ENCODE results near the gene HSDL2. TPM values are rescaled to one million over a fixed set of nuclear protein-coding genes. Genes with fewer than 3 reads are reported as not detected.
A peak's percentile ranks its signal among the peaks of the same experiment; 100 is the strongest.

The HSDL2 gene
- total and polyA plus RNA-seq, 3 experiments from 2014 or later = 14.9 to 17.9 (median 17.0) TPM

DNA sequence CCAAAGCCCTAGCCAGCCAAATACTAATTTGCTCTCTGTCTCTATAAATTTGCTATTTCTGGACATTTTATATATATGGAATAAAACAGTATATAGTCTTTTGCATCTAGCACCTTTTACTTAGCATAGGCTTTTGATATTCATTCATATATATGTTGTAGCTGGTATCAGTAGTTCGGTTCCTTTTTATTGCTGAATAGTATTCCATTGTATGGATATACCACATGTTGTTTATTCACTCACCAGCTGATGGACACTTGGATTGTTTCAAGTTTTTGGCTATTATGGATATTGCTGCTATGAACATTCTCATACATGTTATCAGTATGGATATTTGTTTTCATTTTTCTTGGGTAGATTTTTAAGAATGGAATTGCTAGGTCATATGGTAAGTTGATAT is 82.9 kb downstream of the HSDL2 start:
- no peaks in the 10 kb centered on the region for H3K4me1 ChIP-seq (ENCODE audit: insufficient read depth, low read length)
- no peaks in the 10 kb centered on the region for H3K9me3 ChIP-seq (ENCODE audit: low read length)
- no peak for DNase-seq
- ChIA-PET CTCF (interaction anchor here (1.3 kb wide), 1 partner anchor 330 kb away, joined by 4 read pairs; no protein-coding TSS in a partner anchor), POLR2A (no interaction called here)
- H3K4me3 ChIP-seq (ENCODE audit: low read length) = no peak overlapping the region
- Mint-ChIP-seq H3K4me3 (no peak overlapping the region), H3K36me3 (peaks cover 27 to 38% (median 29%) of the 10 kb centered on the region in 3 donors), H3K4me1 (peaks cover 0 to 1% (median 0%) of the 10 kb centered on the region in 3 donors), H3K9me3 (peaks cover 0 to 3% (median 0%) of the 10 kb centered on the region in 5 donors), H3K27ac (no peak overlapping the region), H3K27me3 (no peaks in the 10 kb centered on the region)
- no peaks in the 10 kb centered on the region for H3K27me3 ChIP-seq (ENCODE audit: insufficient read depth, low read length, poor library complexity, severe bottlenecking)
- no peak overlapping the region for H3K27ac ChIP-seq (ENCODE audit: low read depth, low read length)
- H3K36me3 ChIP-seq (ENCODE audit: insufficient read depth, low read length) = no peaks in the 10 kb centered on the region

DNA sequence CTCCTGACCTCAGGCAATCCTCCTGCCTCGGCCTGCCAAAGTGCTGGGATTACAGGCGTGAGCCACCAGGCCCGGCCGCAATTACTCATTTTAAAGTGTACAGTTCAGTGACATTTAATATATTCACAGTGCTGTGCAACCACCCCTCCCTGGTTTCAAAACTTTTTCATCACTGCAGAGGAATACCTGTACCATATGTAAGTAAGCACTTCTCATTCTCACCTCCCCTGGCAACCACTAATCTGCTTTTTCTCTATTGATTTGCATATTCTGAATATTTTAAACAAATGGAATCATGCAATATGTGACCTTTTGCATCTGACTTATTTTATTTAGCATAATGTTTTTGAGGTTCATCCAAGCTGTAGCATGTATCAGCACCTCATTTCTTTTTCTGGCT is 85.4 kb downstream of the HSDL2 start:
- no peaks in the 10 kb centered on the region for H3K4me1 ChIP-seq (ENCODE audit: insufficient read depth, low read length)
- H3K4me3 ChIP-seq (ENCODE audit: low read length) = no peak overlapping the region
- Mint-ChIP-seq H3K36me3 (peaks cover 25 to 28% (median 27%) of the 10 kb centered on the region in 3 donors), H3K27ac (no peak overlapping the region), H3K4me3 (no peak overlapping the region), H3K4me1 (peaks cover 0 to 1% (median 0%) of the 10 kb centered on the region in 3 donors), H3K27me3 (peaks cover 0 to 1% of the 10 kb centered on the region in 2 donors), H3K9me3 (peaks cover 0 to 3% (median 0%) of the 10 kb centered on the region in 5 donors)
- H3K36me3 ChIP-seq (ENCODE audit: insufficient read depth, low read length) = no peaks in the 10 kb centered on the region
- no peaks in the 10 kb centered on the region for H3K9me3 ChIP-seq (ENCODE audit: low read length)
- no peak for DNase-seq
- ChIA-PET CTCF (no interaction called here), POLR2A (no interaction called here)
- H3K27me3 ChIP-seq (ENCODE audit: insufficient read depth, low read length, poor library complexity, severe bottlenecking) = no peaks in the 10 kb centered on the region
- H3K27ac ChIP-seq (ENCODE audit: low read depth, low read length) = no peak overlapping the region

DNA sequence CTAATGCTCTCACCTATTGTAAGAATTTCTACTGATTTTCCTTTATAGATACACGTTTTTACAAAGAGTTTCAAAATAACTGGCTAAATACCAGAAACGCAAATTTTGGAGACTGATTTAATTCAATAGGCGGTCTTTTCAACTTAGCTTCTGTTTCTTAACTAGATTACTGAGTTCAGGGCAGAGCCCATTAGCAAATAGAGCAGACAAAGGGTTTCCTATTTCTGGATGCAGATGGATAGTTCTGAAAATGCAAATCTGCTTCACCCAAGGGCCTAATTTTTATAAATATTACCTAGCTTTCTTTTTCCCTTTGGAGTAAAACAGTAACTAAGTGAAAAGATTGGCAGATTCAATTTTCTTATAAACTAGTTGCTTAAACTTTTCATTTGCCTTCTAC is 93.1 kb downstream of the HSDL2 start:
- Mint-ChIP-seq H3K27ac (no peak overlapping the region), H3K36me3 (peaks cover 10 to 20% (median 13%) of the 10 kb centered on the region in 3 donors), H3K4me1 (no peaks in the 10 kb centered on the region), H3K4me3 (no peak overlapping the region), H3K27me3 (peaks cover 0 to 1% of the 10 kb centered on the region in 2 donors), H3K9me3 (peaks cover 0 to 9% (median under 1%) of the 10 kb centered on the region in 5 donors)
- no peaks in the 10 kb centered on the region for H3K9me3 ChIP-seq (ENCODE audit: low read length)
- no peaks in the 10 kb centered on the region for H3K4me1 ChIP-seq (ENCODE audit: insufficient read depth, low read length)
- CTCF ChIA-PET = no interaction called here
- no peak for DNase-seq
- POLR2A ChIA-PET = no interaction called here
- H3K27ac ChIP-seq (ENCODE audit: low read depth, low read length) = no peak overlapping the region
- no peaks in the 10 kb centered on the region for H3K36me3 ChIP-seq (ENCODE audit: insufficient read depth, low read length)
- no peak overlapping the region for H3K4me3 ChIP-seq (ENCODE audit: low read length)
- H3K27me3 ChIP-seq (ENCODE audit: insufficient read depth, low read length, poor library complexity, severe bottlenecking) = no peaks in the 10 kb centered on the region

DNA sequence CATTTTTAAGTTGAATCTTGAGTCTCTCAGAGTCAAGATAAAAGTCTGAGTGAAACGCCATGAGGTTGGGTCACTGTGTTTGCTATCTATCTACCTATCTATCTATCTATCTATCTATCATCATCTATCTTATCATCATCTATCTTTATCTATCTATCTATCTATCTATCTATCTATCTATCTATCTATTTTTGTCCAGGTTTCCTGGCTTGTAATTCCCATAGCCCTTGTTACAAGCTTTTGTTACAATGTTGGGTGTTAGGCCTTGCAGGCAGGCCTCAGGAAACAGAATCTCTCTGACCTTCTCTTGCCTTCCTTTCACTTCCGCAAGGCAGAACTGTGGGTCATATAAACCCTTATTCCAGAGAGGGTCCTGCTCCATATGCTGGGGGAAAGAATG is 94.1 kb downstream of the HSDL2 start:
- H3K4me1 Mint-ChIP-seq = no peaks in the 10 kb centered on the region
- H3K4me1 ChIP-seq (ENCODE audit: insufficient read depth, low read length) = no peaks in the 10 kb centered on the region
- no peaks in the 10 kb centered on the region for H3K27me3 ChIP-seq (ENCODE audit: insufficient read depth, low read length, poor library complexity, severe bottlenecking)
- CTCF ChIA-PET = no interaction called here
- peaks cover 13 to 21% (median 17%) of the 10 kb centered on the region in 3 donors for H3K36me3 Mint-ChIP-seq
- H3K36me3 ChIP-seq (ENCODE audit: insufficient read depth, low read length) = no peaks in the 10 kb centered on the region
- H3K27ac Mint-ChIP-seq = no peak overlapping the region
- no peak overlapping the region for H3K27ac ChIP-seq (ENCODE audit: low read depth, low read length)
- H3K9me3 Mint-ChIP-seq = peaks cover 0 to 9% (median 4%) of the 10 kb centered on the region in 5 donors
- no peak for DNase-seq
- H3K27me3 Mint-ChIP-seq = no peaks in the 10 kb centered on the region
- H3K4me3 Mint-ChIP-seq = no peak overlapping the region
- POLR2A ChIA-PET = no interaction called here
- H3K9me3 ChIP-seq (ENCODE audit: low read length) = no peaks in the 10 kb centered on the region
- no peak overlapping the region for H3K4me3 ChIP-seq (ENCODE audit: low read length)

DNA sequence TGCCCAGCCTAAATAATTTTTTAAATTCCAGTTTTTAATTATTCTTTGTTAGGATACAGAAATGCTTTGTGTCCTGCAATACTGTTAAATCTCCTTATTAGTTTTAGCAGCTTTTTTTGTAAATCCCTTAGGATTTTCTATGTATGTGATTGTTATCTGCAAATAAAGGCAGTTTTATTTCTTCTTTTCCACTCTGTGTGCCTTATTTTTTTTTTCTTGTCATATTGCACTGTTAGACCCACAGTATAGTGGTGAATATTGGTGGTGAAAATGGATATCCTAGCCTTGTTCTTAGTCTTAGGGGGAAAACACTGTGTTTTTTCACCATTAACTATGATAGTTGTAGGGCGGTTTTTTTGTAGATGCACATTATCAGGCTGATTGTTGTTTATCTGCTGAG is 95.4 kb downstream of the HSDL2 start:
- POLR2A ChIA-PET = no interaction called here
- no peak overlapping the region for H3K4me3 Mint-ChIP-seq
- Histone ChIP-seq H3K4me1 (ENCODE audit: insufficient read depth, low read length) (no peaks in the 10 kb centered on the region), H3K4me3 (ENCODE audit: low read length) (no peak overlapping the region), H3K27me3 (ENCODE audit: insufficient read depth, low read length, poor library complexity, severe bottlenecking) (no peaks in the 10 kb centered on the region), H3K9me3 (ENCODE audit: low read length) (no peaks in the 10 kb centered on the region), H3K27ac (ENCODE audit: low read depth, low read length) (no peak overlapping the region), H3K36me3 (ENCODE audit: insufficient read depth, low read length) (no peaks in the 10 kb centered on the region)
- H3K27me3 Mint-ChIP-seq = no peaks in the 10 kb centered on the region
- H3K27ac Mint-ChIP-seq = no peak overlapping the region
- no peaks in the 10 kb centered on the region for H3K4me1 Mint-ChIP-seq
- peaks cover 9 to 21% (median 17%) of the 10 kb centered on the region in 3 donors for H3K36me3 Mint-ChIP-seq
- CTCF ChIA-PET = no interaction called here
- DNase-seq = no peak
- peaks cover 0 to 9% (median 4%) of the 10 kb centered on the region in 5 donors for H3K9me3 Mint-ChIP-seq

DNA sequence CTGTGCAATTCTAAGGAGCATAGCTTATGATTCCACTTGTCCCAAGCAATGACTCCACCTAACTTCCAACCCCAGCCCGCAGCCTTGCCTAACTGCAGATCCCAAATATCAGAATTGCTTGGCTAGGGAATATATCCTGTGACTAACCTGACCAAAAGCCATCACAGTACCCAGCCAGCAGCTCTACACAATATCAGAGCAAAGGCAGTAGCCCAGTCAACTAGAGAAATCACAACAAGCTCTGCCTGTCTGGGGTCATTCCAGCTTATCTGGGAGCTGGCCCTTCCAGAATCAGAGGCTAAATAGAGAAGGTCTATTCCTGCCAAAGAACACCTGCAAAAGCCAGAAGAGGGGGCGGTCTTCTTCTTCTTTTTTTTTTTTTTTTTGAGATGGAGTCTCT is 97.4 kb downstream of the HSDL2 start:
- Mint-ChIP-seq H3K27me3 (no peaks in the 10 kb centered on the region), H3K36me3 (peaks cover 6 to 17% (median 11%) of the 10 kb centered on the region in 3 donors), H3K4me1 (no peaks in the 10 kb centered on the region), H3K9me3 (peaks cover 0 to 9% (median 4%) of the 10 kb centered on the region in 5 donors), H3K4me3 (no peak overlapping the region), H3K27ac (no peak overlapping the region)
- DNase-seq = no peak
- Histone ChIP-seq H3K27ac (ENCODE audit: low read depth, low read length) (no peak overlapping the region), H3K36me3 (ENCODE audit: insufficient read depth, low read length) (no peaks in the 10 kb centered on the region), H3K27me3 (ENCODE audit: insufficient read depth, low read length, poor library complexity, severe bottlenecking) (no peaks in the 10 kb centered on the region), H3K4me3 (ENCODE audit: low read length) (no peak overlapping the region), H3K4me1 (ENCODE audit: insufficient read depth, low read length) (no peaks in the 10 kb centered on the region), H3K9me3 (ENCODE audit: low read length) (no peaks in the 10 kb centered on the region)
- ChIA-PET CTCF (interaction anchor here (1.1 kb wide), 1 partner anchor 9 kb away, joined by 4 read pairs; no protein-coding TSS in a partner anchor), POLR2A (no interaction called here)

DNA sequence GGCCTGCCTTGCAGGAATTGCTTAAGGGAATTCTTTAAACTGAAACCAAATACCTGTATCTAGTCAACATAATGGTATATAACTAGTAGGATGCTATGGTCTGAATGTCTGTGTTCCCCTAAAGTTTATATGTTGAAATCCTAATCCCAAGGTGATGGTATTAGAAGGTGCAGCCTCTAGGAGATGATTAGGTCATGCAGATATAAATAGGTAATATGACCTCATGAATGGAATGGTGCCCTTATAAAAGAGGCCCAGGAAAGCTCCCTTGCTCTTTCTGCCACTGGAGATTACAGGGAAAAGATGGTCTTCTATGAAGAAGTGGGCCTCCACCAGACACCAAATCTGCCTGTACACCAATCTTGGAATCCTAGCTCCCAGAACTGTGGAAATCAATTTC is 99.3 kb downstream of the HSDL2 start:
- no peak for DNase-seq
- Histone ChIP-seq H3K4me1 (ENCODE audit: insufficient read depth, low read length) (no peaks in the 10 kb centered on the region), H3K27me3 (ENCODE audit: insufficient read depth, low read length, poor library complexity, severe bottlenecking) (no peaks in the 10 kb centered on the region), H3K36me3 (ENCODE audit: insufficient read depth, low read length) (no peaks in the 10 kb centered on the region), H3K9me3 (ENCODE audit: low read length) (no peaks in the 10 kb centered on the region), H3K27ac (ENCODE audit: low read depth, low read length) (no peak overlapping the region), H3K4me3 (ENCODE audit: low read length) (no peak overlapping the region)
- Mint-ChIP-seq H3K27ac (no peak overlapping the region), H3K36me3 (peaks cover 2 to 17% (median 11%) of the 10 kb centered on the region in 3 donors), H3K27me3 (no peaks in the 10 kb centered on the region), H3K4me3 (no peak overlapping the region), H3K4me1 (no peaks in the 10 kb centered on the region), H3K9me3 (peaks cover 0 to 9% (median 4%) of the 10 kb centered on the region in 5 donors)
- CTCF ChIA-PET = interaction anchor here (1.8 kb wide), 1 partner anchor 10 kb away, joined by 4 read pairs; no protein-coding TSS in a partner anchor
- POLR2A ChIA-PET = no interaction called here

DNA sequence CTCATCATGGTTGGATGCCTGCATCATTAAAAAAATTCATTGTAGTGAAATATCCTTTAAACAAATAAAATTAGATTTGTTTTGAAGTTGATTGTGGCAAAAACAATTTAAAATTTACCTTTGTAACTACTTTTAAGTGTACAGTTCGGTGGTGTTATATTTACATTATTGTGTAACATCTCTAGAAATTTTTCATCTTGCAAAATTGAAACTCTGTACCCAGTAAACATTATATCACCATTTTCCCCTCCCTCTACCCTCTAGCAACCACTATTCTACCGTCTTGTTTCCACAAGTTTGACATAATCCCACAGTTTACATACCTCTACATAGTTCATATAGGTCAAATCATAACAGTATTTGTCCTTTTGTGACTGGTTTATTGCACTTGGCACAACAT is 104.7 kb downstream of the HSDL2 start:
- CTCF ChIA-PET = no interaction called here

More for the DNA sequence above, 104.7 kb downstream of the HSDL2 start:
- Mint-ChIP-seq H3K9me3 (no peaks in the 10 kb centered on the region), H3K27ac (peak overlapping the region in 4 of 8 donors; percentile 30 to 89 (median 76)), H3K4me3 (no peak overlapping the region), H3K4me1 (peaks cover 18 to 32% (median 28%) of the 10 kb centered on the region in 3 donors), H3K27me3 (no peaks in the 10 kb centered on the region), H3K36me3 (peaks cover 0 to 9% (median 0%) of the 10 kb centered on the region in 3 donors)
- H3K4me1 ChIP-seq (ENCODE audit: insufficient read depth, low read length) = peaks cover 13% of the 10 kb centered on the region
- DNase-seq = no peak
- H3K9me3 ChIP-seq (ENCODE audit: low read length) = no peaks in the 10 kb centered on the region
- POLR2A ChIA-PET = no interaction called here
- no peak overlapping the region for H3K4me3 ChIP-seq (ENCODE audit: low read length)
- no peaks in the 10 kb centered on the region for H3K27me3 ChIP-seq (ENCODE audit: insufficient read depth, low read length, poor library complexity, severe bottlenecking)
- H3K36me3 ChIP-seq (ENCODE audit: insufficient read depth, low read length) = no peaks in the 10 kb centered on the region
- H3K27ac ChIP-seq (ENCODE audit: low read depth, low read length) = no peak overlapping the region

Measured in CD8-positive, alpha-beta memory T cell (primary cell).